GM21526 (cell line): ENCODE data around the gene CIAO2B.
A peak's percentile ranks its signal among the peaks of the same experiment; 100 is the strongest.
"Not testable (repeated sequence)": the region's sequence is repeated elsewhere in the genome, so short reads cannot be mapped to it uniquely, and the experiment has no call there.

Experiments
- ATAC-seq: cut with Tn5 transposase; IDR thresholded peaks from one replicate; pipeline ENCODE4 v1.9.1; 2021; ENCODE audit warnings: moderate library complexity; ENCODE audit not compliant: unreplicated experiment, low FRiP score

Gene CIAO2B

DNA sequence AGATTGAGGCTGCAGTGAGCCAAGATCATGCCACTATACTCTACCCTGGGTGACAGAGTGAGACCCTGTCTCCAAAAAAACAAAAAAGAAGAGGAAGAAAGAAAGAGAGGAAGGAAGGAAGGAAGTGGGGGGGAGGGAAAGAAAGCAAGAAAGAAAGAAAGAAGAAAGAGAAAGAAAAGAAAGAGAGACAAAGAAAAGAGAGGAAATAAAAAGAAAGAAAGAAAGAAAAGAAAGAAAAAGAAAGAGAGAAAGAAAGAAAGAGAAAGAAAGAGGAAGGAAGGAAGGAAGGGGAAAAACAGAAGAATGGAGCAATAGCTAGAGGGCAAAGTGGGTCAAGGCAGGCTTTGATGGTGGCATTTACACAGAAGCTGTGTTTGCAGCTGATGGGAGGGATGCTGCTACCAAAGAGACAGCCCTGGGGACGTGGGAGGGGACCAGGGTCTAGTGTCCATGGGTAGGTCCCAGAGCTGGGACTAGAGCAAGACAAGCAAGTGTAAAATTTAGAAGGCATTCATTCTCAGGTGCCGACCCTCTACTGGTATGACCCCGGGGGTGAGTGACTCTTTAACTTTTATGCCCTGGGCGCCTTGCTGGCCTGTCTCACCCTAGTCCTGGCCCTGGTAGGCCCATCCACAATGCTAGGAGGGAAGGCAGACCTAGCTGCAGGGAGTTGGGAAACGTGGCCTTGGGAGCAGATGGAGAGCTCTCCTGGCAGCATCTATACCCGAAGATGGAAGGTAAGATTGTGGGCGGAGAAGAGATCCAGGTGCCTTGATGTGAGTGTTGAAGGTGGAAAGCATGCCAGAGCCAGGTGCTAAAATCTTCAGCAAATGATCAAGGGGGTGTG lies 24.9 kb upstream of the CIAO2B start:
- no peak for ATAC-seq

DNA sequence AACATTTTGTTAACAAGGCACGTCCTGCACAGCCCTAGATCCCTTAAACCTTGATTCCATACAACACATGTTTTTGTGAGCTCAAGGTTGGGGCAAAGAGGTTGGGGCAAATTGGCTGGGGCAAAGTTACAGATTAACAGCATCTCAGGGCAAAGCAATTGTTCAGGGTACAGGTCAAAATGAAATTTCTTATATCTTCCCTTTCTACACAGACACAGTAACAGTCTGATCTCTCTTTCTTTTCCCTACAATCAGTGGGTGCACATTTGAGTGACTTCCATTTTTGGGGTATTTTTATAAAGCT lies 21.9 kb upstream of the CIAO2B start:
- not testable (repeated sequence) for ATAC-seq

DNA sequence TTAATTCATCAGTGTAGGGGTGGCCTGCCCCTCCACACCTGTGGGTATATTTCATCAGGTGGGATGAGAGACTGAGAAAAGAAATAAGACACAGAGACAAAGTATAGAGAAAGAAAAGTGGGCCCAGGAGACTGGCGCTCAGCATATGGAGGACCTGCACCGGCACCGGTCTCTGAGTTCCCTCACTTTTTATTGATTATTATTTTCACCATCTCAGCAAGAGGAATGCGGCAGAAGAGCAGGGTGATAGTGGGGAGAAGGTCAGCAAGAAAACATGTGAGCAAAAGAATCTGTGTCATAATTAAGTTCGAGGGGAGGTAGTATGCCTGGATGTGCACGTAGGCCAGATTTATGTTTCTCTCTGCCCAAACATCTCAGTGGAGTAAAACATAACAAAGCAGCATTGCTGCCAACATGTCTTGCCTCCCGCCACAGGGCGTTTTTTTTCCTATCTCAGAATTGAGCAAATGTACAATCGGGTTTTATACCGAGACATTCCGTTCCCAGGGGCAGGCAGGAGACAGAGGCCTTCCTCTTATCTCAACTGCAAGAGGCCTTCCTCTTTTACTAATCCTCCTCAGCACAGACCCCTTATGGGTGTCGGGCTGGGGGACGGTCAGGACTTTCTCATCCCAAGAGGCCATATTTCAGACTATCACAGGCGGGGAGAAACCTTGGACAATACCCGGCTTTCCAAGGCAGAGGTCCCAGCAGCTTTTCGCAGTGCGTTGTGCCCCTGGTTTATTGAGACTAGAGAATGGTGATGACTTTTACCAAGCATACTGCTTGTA lies 21.4 kb upstream of the CIAO2B start:
- ATAC-seq, result not testable (repeated sequence)

DNA sequence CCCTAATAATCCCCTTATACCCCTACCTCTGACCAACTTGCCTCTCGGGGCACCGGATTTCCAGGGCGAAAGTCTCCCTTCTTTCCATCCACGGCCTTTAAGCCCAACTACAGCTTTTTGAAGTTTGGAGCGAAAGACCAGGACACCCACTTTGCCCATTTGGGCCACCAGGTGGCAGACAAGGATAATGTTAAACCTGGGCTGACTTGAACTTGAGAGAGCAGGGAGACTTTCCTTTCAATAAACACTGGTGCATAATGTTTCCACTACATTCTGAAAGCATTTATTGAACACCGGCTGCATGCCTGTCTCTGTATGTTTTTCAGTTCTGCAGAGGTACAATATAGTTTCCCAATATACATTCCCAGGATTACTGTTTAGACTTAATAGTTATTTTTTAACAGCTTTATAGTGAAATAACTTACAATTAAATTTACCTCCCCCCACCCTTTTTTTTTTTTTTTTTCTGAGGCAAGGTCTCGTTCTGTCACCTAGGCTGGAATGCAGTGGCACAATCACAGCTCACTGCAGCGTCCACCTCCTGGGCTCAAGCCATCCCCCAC lies 20.0 kb upstream of the CIAO2B start:
- peak; percentile 54 for ATAC-seq

DNA sequence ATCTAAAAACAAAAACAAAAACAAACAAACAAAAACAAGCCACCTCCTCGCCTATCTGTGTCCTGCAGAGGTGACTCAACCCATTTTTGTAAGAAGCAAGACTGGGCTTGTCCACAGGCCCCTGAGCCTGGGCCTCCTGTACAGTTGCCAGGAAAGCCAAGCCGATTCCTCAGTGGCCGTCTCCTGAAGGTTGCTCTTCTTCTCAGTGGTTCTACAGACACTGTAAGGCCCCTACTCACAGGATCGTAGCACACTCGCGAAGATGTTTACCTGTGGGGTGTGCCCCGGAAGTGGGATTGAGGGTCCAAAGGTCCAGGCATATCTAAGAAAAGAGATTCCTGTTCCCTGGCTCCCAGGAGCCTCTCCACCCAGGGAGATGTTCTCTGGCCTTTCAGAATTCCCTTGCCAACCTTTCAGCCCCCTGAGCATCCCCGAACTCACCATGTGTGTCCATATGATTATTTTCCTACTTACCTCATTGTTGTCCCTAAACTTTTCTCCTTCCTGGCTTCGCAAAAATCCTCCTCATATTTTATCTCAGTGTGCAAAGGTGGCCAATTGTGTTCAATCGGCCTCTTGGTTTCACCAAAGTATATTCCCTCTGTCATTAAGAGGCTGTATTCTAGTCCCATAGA lies 19.4 kb upstream of the CIAO2B start:
- ATAC-seq, result no peak

DNA sequence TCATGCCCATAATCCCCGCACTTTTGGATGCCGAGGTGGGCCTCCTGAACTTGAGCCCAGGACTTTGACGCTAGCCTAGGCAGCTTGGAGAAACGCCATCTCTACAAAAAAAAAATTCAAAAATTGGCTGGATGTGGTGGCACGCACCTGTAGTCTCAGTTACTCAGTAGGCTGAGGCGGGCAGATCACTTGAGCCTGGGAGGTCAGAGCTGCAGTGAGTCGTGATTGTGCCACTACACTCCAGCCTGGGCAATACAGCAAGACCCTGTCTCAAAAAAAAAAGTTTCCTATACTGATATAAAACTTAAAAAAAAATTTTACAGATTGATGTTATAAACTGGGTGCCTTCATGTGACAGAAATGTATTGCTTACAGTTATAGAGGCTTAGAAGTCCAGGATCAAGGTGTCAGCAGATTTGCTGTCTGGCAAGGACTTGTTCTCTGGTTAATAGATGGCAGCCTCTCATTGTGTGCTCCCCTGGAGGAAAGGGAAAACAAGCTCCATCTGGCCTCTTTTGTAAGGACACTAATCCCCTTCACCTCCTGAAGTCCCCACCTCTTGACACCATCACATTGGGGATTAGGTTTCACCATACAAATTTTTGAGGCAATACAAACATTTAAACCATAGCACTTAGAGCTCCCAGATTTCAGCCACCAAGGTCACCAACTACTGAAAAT lies 18.4 kb upstream of the CIAO2B start:
- no peak for ATAC-seq

DNA sequence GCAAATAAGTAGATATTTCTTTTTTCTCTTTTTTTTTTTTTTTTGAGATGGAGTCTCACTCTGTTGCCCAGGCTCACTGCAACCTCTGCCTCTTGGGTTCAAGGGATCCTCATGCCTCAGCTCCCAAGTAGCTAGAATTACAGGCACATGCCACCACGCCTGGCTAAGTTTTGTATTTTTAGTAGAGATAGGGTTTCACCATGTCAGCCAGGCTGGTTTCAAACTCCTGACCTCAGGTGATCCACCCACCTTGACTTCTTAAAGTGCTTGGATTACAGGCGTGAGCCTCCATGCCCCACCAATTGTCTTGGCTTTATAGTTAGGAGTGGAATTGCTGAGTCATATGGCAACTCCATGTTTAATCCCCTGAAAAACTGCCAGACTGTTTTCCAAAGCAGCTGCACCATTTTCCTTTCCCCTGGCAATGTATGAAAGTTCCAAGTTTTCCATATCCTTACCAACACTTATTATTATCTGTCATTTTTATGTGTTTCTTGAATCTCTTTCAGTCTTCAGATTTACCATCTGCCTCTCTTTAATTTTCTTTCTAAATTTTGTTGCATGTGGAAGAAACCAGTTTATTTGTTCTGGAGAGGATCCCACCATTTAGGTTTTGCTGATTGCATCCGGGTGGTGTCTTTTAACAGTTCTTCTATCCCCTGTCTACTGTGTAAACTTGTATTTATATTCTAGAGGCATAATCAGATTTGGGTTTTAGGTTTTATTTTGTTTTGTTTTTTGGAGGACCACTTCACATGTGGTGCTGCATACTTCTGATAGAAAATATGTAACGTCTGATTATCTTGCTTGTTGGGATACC lies 17.0 kb upstream of the CIAO2B start:
- ATAC-seq, result no peak

DNA sequence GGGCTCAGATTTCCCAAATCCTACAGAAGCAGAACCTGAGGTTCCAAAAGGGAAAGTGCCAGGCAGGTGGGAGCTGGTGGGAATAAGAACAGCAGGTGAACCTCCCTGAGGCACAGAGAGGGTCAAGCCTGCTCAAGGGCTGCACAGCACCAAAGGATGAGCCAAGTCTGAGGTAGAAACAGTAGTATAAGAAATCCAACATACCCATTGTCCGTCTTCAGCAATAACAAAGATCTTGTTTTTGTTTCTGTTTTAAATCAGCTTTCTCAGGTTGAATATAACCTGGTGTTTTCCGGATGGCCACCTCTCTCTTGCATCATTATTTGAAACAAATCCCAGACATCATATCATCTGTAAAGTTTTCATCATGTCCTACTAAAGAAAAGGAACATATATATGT lies 16.2 kb upstream of the CIAO2B start:
- ATAC-seq, result no peak

DNA sequence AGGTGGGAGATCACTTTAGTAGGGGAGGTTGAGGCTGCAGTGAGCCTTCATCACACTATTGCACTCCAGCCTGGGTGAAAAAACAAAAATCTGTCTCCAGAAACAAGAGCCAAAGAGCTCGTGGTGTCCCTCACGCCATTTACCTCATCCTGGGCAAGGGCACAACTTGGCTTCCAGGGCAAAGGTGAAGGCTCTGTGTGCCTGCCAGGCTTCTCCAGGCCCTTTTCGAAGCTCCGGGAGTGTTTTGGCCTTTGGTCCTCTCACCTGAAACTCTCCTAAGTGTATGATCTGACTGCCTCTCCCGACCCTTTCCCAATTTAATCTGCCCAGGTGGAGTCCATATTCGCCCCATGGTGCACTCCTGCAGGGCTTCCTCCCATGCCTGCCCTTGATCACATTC lies 15.3 kb upstream of the CIAO2B start:
- no peak for ATAC-seq

DNA sequence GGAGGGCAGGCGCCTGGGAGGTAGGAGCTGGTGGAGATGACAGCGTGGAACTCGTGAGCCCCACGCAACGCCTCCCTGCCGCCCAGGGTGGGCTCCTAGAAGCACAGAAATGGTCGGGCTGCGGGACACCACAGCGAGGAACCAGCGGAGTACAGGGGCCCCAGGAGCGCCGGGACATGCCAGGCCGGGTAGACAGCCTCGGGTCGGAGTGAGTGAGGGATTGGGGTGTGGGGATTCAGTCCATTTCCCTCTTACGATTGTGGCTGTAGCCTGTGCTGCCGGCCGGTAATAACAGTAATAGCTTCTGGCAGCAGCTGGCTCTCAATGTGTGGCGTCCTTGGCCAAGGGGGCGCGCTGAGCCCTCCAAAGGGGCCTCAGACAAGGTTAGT lies 14.6 kb upstream of the CIAO2B start:
- ATAC-seq, result no peak

DNA sequence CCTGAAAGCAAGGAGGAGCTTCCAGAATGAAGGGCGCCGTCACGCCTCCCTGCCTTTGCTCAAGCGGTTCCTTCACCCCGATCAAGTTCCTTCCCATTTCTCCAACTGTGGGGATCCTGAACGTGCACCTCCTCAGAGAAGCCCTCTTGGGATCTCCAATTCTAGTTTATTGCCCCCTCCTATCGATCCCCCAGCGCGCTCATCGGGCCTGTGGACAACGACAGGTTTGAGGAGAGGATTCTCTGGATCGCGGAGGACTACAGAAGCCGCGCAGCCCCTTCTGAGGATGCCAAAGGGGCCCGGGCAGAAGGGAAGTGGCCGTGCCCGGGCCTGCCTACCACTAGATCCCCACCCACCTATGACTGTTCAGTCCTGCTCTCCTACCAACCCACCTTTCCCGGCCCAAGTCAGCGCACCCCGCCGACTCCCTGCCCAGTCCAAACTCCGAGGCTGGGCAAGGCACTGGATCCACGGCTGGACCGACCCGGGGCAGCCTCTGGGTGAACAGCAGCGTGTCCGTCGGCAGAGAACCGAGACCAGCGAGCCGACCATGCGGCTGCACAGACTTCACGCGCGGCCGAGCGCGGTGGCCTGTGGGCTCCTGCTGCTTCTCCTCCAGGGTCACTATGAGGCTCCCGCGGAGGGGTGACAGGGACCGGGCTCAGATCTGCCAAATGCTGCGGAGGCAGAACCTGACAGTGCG lies 14.1 kb upstream of the CIAO2B start:
- ATAC-seq, result no peak

DNA sequence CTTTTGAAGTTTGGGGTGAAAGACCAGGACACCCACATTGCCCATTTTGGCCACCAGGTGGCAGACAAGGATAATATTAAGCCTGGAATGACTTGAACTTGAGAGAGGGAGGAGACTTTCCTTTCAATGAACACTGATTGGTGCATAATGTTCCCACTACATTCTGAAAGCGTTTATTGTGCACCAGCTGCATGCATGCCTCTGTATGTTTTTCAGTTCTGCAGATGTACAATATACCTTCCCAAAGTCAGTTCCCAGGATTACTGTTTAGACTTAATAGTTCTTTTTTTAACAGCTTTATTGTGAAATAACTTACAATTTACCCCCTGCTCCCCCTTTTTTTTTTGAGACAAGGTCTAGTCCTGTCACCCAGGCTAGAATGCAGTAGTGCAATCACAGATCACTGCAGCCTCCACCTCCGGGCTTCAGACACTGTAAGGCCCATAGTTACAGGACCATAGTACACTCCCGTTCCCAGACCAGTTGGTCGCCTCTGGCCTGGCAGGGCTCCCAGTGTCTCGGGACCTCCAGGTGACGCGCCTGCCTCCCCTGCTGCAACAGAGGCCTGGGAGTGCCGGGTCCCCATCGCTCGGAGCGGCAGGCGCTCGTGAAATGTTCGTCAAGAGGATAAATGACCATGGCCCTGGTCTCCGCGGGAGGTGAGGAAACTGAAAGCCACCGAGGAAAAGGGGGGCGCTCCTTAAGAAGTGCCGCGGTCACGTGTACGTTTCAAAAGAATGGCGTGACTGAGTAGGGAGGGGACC lies 13.3 kb upstream of the CIAO2B start:
- peak; percentile 49 for ATAC-seq

DNA sequence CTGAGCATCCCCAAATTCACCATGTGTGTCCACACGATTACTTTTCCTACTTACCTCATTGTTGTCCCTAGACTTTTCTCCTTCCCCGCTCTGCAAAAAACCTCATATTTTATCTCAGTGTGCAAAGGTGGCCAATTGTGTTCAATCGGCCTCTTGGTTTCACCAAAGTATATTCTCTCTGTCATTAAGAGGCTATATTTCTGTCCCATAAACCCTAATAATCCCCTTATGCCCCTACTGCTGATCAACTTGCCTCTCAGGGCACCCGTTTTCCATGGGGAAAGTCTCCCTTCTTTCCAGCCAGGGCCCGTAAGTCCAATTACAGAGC lies 12.7 kb upstream of the CIAO2B start:
- no peak for ATAC-seq

DNA sequence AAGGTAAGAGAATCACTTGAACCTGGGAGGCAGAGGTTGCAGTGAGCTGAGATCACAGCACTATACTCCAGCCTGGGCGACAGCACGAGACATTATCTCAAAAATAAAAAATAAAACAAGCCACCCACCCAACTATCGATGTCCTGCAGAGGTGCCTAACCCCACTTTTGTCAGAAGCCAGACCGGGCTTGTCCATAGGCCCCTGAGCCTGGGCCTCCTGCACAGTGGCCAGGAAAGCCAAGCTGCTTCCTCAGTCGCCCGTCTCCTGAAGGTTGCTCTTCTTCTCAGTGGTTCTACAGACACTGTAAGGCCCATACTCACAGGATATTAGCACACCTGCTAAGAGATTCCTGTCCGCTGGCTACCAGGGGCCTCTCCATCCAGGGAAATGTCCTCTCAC lies 12.3 kb upstream of the CIAO2B start:
- ATAC-seq, result no peak

DNA sequence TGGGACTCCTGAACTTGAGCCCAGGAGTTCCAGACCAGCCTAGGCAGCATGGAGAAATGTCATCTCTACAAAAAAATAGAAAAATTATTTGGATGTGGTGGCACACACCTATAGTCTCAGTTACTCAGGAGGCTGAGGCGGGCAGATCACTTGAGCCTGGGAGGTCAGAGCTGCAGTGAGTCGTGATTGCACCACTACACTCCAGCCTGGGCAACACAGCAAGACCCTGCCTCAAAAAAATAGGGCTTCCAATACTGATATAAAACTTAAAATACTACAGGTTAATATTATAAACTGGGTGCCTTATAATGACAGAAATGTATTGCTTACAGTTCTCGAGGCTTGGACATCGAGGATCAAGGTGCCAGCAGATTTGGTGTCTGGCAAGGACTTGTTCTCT lies 11.7 kb upstream of the CIAO2B start:
- no peak for ATAC-seq

DNA sequence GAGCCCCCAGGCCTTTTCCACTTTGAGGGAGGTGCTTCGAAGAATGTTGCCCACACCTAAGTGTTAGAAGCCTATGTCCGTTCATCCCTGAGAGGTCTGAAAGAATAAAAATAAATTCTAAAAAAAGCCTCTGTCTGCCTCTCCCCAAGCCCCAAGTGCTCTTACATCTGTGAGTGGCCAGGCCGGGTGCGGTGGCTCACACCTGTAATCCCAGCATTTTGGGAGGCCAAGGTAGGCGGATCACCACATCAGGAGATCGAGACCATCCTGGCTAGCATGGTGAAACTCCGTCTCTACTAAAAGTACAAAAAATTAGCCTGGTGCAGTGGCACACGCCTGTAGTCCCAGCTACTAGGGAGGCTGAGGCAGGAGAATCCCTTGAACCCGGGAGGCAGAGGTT lies 10.8 kb upstream of the CIAO2B start:
- not testable (repeated sequence) for ATAC-seq

DNA sequence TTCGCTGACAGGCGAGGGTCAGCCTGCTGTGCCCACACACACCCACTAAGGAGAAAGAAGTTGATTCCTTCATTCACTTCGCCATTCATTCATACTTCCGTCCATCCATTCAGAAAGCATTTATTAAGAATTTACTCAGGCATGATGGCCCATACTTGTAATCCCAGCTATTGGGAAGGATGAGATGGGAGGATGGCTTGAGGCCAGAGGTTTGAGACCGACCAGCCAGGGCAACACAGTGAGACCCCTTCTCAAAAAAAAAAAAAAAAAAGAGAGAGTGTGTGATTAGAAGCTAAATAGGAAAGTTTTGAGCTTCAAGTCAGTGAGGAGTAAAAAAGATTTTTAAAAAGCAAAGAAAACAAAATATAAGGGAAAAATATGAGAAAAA lies 9.8 kb upstream of the CIAO2B start:
- no peak for ATAC-seq

DNA sequence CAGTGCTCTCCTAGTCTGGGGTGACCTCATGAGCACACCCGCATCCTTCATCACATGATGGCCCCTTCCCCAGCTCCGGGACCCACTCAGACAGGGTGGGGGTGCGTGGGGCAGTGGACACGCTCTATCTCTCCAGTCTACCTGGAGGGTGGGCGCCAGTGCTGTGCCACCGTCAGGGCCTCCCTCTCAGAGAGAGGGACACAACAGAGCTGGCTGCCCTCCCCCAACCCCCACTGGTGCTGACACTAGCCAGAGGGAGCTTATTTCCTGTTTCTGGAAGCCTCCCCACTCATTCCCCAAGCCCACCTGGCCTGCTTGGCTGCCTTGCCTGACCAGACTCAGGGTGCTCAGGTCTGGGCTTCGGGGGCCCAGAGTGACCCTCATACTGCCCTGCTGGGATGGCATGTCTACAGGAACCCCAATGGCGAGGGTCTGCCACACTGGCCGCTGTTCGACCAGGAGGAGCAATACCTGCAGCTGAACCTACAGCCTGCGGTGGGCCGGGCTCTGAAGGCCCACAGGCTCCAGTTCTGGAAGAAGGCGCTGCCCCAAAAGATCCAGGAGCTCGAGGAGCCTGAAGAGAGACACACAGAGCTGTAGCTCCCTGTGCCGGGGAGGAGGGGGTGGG lies 9.3 kb upstream of the CIAO2B start:
- no peak for ATAC-seq
